Neural progenitor cell (in vitro differentiated cells): ENCODE data around the gene CHSY3. TPM values are rescaled to one million over a fixed set of nuclear protein-coding genes. Genes with fewer than 3 reads are reported as not detected.

Experiments
- DNase-seq: peaks from one replicate; pipeline ENCODE4 v3.0.0-alpha.2; 2016; ENCODE audit warnings: low spot score
- H2AFZ ChIP-seq: fragments of 200-600 bp; sonication (generic); replicated peaks from 2 replicates; pipeline ENCODE4 v1.6.1; 2016; ENCODE audit warnings: antibody characterized with exemption
- H3F3A ChIP-seq: fragments of 200-600 bp; sonication (generic); 2 replicates; pipeline ENCODE4 v1.6.1; 2016; ENCODE audit warnings: antibody characterized with exemption, low read depth
- H3K27ac ChIP-seq: fragments of 200-600 bp; sonication (generic); 2 replicates; pipeline ENCODE4 v1.5.1; 2016; ENCODE audit warnings: mild to moderate bottlenecking
- H3K27me3 ChIP-seq: fragments of 200-600 bp; sonication (generic); 2 replicates; pipeline ENCODE4 v1.6.1; 2016; ENCODE audit warnings: mild to moderate bottlenecking, moderate library complexity
- H3K36me3 ChIP-seq: fragments of 200-600 bp; sonication (generic); 2 replicates; pipeline ENCODE4 v1.5.1; 2016
- H3K4me1 ChIP-seq: fragments of 200-600 bp; sonication (generic); 2 replicates; pipeline ENCODE4 v1.6.1; 2016; ENCODE audit warnings: mixed run types
- H3K4me2 ChIP-seq: fragments of 200-600 bp; sonication (generic); 2 replicates; pipeline ENCODE4 v1.6.1; 2016
- H3K4me3 ChIP-seq: fragments of 200-600 bp; sonication (generic); 2 replicates; pipeline ENCODE4 v1.5.1; 2016
- H3K79me2 ChIP-seq: fragments of 200-600 bp; sonication (generic); 2 replicates; pipeline ENCODE4 v1.6.1; 2016; ENCODE audit warnings: low read depth
- H3K9ac ChIP-seq: fragments of 200-600 bp; sonication (generic); 2 replicates; pipeline ENCODE4 v1.6.1; 2016
- H3K9me3 ChIP-seq: fragments of 200-600 bp; sonication (generic); 2 replicates; pipeline ENCODE4 v1.5.1; 2016; ENCODE audit warnings: low read depth
- H4K20me1 ChIP-seq: fragments of 200-600 bp; sonication (generic); 2 replicates; pipeline ENCODE4 v1.6.1; 2016; ENCODE audit warnings: low read depth
- H3K27ac Mint-ChIP-seq: 3 replicates; pipeline ENCODE4 v1.8.0; 2021; ENCODE audit warnings: mixed read lengths
- H3K27me3 Mint-ChIP-seq: 2 replicates; pipeline ENCODE4 v1.8.0; 2022; ENCODE audit warnings: low read depth, mild to moderate bottlenecking, inconsistent platforms, moderate library complexity, mixed read lengths; ENCODE audit not compliant: insufficient read depth
- H3K36me3 Mint-ChIP-seq: 3 replicates; pipeline ENCODE4 v1.8.0; 2021; ENCODE audit warnings: mixed read lengths
- H3K4me1 Mint-ChIP-seq: 3 replicates; pipeline ENCODE4 v1.8.0; 2021; ENCODE audit warnings: mixed read lengths
- H3K4me3 Mint-ChIP-seq: 3 replicates; pipeline ENCODE4 v1.8.0; 2021; ENCODE audit warnings: mild to moderate bottlenecking, moderate library complexity, mixed read lengths
- H3K9me3 Mint-ChIP-seq: 3 replicates; pipeline ENCODE4 v1.8.0; 2020; ENCODE audit warnings: mixed read lengths
- CTCF ChIP-seq: fragments of 200-600 bp; sonication (generic); IDR thresholded peaks from 2 replicates; pipeline ENCODE4 v1.5.1; 2017; ENCODE audit warnings: antibody characterized with exemption, mild to moderate bottlenecking
- EZH2 ChIP-seq: fragments of 200-600 bp; sonication (generic); IDR thresholded peaks from 2 replicates; pipeline ENCODE4 v1.6.1; 2017; ENCODE audit warnings: antibody characterized with exemption, mild to moderate bottlenecking, moderate library complexity
- EZH2phosphoT487 ChIP-seq: fragments of 200-600 bp; sonication (generic); IDR thresholded peaks from 2 replicates; pipeline ENCODE4 v1.6.1; 2017; ENCODE audit warnings: antibody characterized with exemption
- total RNA-seq: library from RNA; depleted of rRNA; stranded (reverse); fragments of >200 nt; gene quantifications from 2 replicates; pipeline ENCODE4 v1.2.3, GENCODE V29; 2015; ENCODE audit warnings: low replicate concordance

The CHSY3 gene
- total RNA-seq, 1 donor from 2014 or later = 0.30 TPM

- H3K4me1 Mint-ChIP-seq = peaks cover 14% of the 10 kb centered on the region
These were observed 2.1 kb downstream of the CHSY3 start for GRCh38 chr5:129906177-129906887.

GRCh38 chr5:129909225-129909624 is 5.0 kb downstream of the CHSY3 start:
- H3K9me3 ChIP-seq = no peaks in the 10 kb centered on the region
- H3K27me3 Mint-ChIP-seq = peaks cover 9% of the 10 kb centered on the region
- H4K20me1 ChIP-seq = no peaks in the 10 kb centered on the region
- H3K79me2 ChIP-seq = no peaks in the 10 kb centered on the region
- H3K4me2 ChIP-seq = no peak overlapping the region
- peaks cover 6% of the 10 kb centered on the region for H3F3A ChIP-seq
- no peaks in the 10 kb centered on the region for H3K36me3 ChIP-seq
- H3K4me3 ChIP-seq = no peak overlapping the region
- H3K4me1 ChIP-seq = peaks cover 13% of the 10 kb centered on the region
- no peak overlapping the region for H2AFZ ChIP-seq
- no peak overlapping the region for H3K27ac ChIP-seq
- H3K4me1 Mint-ChIP-seq = peaks cover 12% of the 10 kb centered on the region
- H3K4me3 Mint-ChIP-seq = no peak overlapping the region
- no peak for DNase-seq
- no peak overlapping the region for H3K9ac ChIP-seq
- peaks cover 1% of the 10 kb centered on the region for H3K36me3 Mint-ChIP-seq
- peaks cover 46% of the 10 kb centered on the region for H3K27me3 ChIP-seq
- no peak overlapping the region for H3K27ac Mint-ChIP-seq
- no peaks in the 10 kb centered on the region for H3K9me3 Mint-ChIP-seq
- TF ChIP-seq EZH2phosphoT487 = no peak
- no peak for TF ChIP-seq CTCF
- no peak for TF ChIP-seq EZH2

More at GRCh38 chr5:129906177-129906887, 2.1 kb downstream of the CHSY3 start:
- H2AFZ ChIP-seq = peak overlapping the region; percentile 13
- H3K9me3 Mint-ChIP-seq = no peaks in the 10 kb centered on the region
- H3K27ac ChIP-seq = no peak overlapping the region
- H3K4me2 ChIP-seq = peak overlapping the region; percentile 93
- TF ChIP-seq CTCF = peak; percentile 7
- TF ChIP-seq EZH2phosphoT487 = no peak
- peak; percentile 80 for TF ChIP-seq EZH2
- no peaks in the 10 kb centered on the region for H3K36me3 ChIP-seq
- peaks cover 13% of the 10 kb centered on the region for H3K27me3 Mint-ChIP-seq
- peak overlapping the region; percentile 64 for H3K4me3 ChIP-seq
- peaks cover 1% of the 10 kb centered on the region for H3K36me3 Mint-ChIP-seq
- peaks cover 13% of the 10 kb centered on the region for H3K4me1 ChIP-seq
- peak overlapping the region; percentile 94 for H3K4me3 Mint-ChIP-seq
- no peak overlapping the region for H3K9ac ChIP-seq
- DNase-seq = peak; percentile 42
- no peaks in the 10 kb centered on the region for H4K20me1 ChIP-seq
- H3K27ac Mint-ChIP-seq = no peak overlapping the region
- peaks cover 74% of the 10 kb centered on the region for H3K27me3 ChIP-seq
- H3K79me2 ChIP-seq = no peaks in the 10 kb centered on the region
- H3K9me3 ChIP-seq = no peaks in the 10 kb centered on the region
- peaks cover 20% of the 10 kb centered on the region for H3F3A ChIP-seq

DNA sequence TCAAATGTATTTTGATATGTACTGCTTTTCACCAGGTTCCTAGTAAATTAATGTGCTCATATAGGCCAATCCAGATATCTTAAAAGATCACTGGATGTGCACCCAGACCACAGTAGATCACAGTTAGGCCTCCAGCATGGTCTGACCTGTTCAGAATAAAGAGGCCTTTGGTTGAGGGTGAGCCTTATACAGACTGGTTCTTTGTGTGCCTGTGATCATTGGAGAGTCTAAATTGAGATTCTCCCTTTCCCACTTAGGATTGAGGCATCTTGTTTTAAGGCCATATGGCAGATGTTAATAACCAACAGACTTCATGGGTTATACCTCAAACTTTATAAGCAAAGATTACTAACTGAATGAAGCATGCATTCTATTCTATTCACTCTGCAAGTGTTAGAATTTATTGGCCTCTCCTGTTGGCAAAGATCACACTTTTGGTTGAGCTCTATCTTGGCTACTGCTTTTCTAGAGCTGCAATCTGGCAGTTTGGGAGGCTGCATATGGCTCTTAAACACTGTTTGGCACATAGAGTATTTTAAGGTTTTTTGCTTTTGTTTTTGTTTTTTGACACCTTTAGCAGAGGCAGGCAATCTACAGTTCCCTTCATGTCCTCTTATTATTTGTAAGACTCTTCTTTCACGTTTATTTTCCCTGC is 8.5 kb downstream of the CHSY3 start:
- H3K27ac Mint-ChIP-seq = no peak overlapping the region
- no peak for TF ChIP-seq CTCF
- TF ChIP-seq EZH2phosphoT487 = no peak
- TF ChIP-seq EZH2 = no peak
- Histone ChIP-seq H3F3A (no peaks in the 10 kb centered on the region), H3K9ac (no peak overlapping the region), H3K27ac (no peak overlapping the region), H3K4me3 (no peak overlapping the region), H4K20me1 (no peaks in the 10 kb centered on the region), H3K79me2 (no peaks in the 10 kb centered on the region), H3K36me3 (no peaks in the 10 kb centered on the region), H3K27me3 (peaks cover 11% of the 10 kb centered on the region), H3K4me2 (no peak overlapping the region), H2AFZ (peak overlapping the region; percentile 7), H3K4me1 (no peaks in the 10 kb centered on the region), H3K9me3 (no peaks in the 10 kb centered on the region)
- no peak for DNase-seq
- H3K4me1 Mint-ChIP-seq = no peaks in the 10 kb centered on the region
- H3K27me3 Mint-ChIP-seq = no peaks in the 10 kb centered on the region
- H3K4me3 Mint-ChIP-seq = no peak overlapping the region
- H3K36me3 Mint-ChIP-seq = no peaks in the 10 kb centered on the region
- no peaks in the 10 kb centered on the region for H3K9me3 Mint-ChIP-seq
